NCI-H2107 treated with DMSO at 0.1 percent for 48 hours (cell line): ENCODE data around the gene CDT1.
"Not testable (repeated sequence)": the region's sequence is repeated elsewhere in the genome, so short reads cannot be mapped to it uniquely, and the experiment has no call there.

Source experiments
- DNase-seq: peaks from one replicate; lab custom pipeline; 2025; ENCODE audit not compliant: unreplicated experiment; lab: John Stamatoyannopoulos, UW

Gene CDT1

GRCh38 chr16:88782454-88783390 is 20.9 kb upstream of the CDT1 start:
- no peak for DNase-seq

GRCh38 chr16:88783391-88784073 is 20.1 kb upstream of the CDT1 start:
- DNase-seq: no peak

- no peak for DNase-seq
Measured at GRCh38 chr16:88784074-88784855, 19.3 kb upstream of the CDT1 start.

- DNase-seq: no peak
Measured at GRCh38 chr16:88784856-88785105, 18.8 kb upstream of the CDT1 start.

GRCh38 chr16:88785106-88785924 is 18.3 kb upstream of the CDT1 start, which contains the start of gene PIEZO1:
TSS of gene PIEZO1 (minus strand) at chr16:88785220. CDS start at chr16:88784964, 256 bp downstream.
- DNase-seq: no peak

- no peak for DNase-seq
Measured at GRCh38 chr16:88787579-88788314, 15.8 kb upstream of the CDT1 start.

- not testable (repeated sequence) for DNase-seq
Measured at GRCh38 chr16:88788749-88789148, 14.8 kb upstream of the CDT1 start.

GRCh38 chr16:88789594-88789993 is 14.0 kb upstream of the CDT1 start:
- DNase-seq: no peak

- DNase-seq: no peak
Measured at GRCh38 chr16:88790312-88791211, 13.0 kb upstream of the CDT1 start.

- no peak for DNase-seq
Measured at GRCh38 chr16:88792078-88792550, 11.5 kb upstream of the CDT1 start.

- DNase-seq: no peak
Measured at GRCh38 chr16:88792668-88793250, 10.8 kb upstream of the CDT1 start.

GRCh38 chr16:88793251-88793954 is 10.2 kb upstream of the CDT1 start:
- no peak for DNase-seq

- DNase-seq: no peak
Measured at GRCh38 chr16:88796278-88796677, 7.3 kb upstream of the CDT1 start.

- DNase-seq: no peak
Measured at GRCh38 chr16:88798073-88798472, 5.5 kb upstream of the CDT1 start.

- peak; percentile 51 for DNase-seq
Measured at GRCh38 chr16:88798772-88799455, 4.7 kb upstream of the CDT1 start.

GRCh38 chr16:88799569-88800276 is 3.9 kb upstream of the CDT1 start:
- DNase-seq: no peak

GRCh38 chr16:88800277-88800592 is 3.4 kb upstream of the CDT1 start:
- DNase-seq: no peak
